Hepatic stellate cell (primary cell): ENCODE data around the gene SLC9A9.

Experiments used
- DNase-seq: peaks from one replicate; pipeline ENCODE4 v3.0.0; 2011; ENCODE audit warnings: low spot score

Gene SLC9A9

DNA sequence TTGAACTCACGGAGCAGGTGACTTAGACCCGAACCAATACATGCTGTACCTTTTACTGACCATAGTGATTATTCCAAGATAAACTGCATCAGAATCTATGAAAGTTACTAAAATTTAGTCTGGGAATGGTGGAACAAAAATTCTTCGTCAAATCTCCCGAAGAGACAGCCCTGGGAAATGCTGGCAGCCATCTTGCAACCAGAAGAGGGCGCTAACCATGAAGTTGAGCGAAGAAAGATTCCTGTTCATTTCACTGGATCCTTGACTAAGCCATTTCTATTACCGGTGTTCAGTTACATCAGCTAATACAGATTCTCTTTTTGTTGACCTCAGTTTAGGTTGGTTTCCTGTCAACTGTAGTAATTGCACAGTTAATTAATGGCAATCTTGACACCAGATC lies 199.6 kb downstream of the SLC9A9 start:
- DNase-seq: no peak

GRCh38 chr3:143648218-143648617 lies 200.1 kb downstream of the SLC9A9 start:
- no peak for DNase-seq

DNA sequence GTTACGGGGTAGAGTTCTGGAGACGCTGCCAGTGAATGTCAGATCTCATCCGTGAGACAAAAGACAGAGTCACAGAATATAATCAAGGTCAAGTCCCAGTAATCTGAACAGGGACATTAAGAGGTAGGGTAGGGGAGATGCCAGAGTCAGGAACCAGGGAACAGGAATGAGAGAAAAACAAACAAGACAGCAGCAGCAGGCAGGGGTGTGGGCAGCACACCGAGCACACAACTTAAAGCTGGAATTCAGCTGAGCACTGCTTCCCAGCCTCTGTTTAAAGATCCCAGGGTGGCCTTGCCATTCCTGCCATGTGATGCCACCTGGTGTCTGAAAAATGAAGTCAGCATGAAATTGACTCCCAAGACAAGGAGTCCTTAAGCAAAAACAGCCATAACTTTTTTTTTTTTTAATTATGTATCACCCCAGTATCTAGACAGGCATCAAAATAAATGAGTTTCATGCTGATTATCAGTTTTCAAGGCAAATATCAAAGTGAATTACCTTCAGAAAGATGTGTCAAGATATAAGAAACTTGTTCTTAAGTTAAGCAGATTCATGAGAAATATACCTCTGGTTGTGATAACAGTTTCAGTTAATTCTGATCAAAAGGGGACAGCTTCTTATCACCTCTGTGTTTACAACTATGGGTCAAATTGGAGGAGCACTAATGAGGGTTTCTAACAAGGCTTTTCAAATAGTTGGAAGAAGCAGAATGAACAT lies 203.7 kb downstream of the SLC9A9 start:
- DNase-seq: peak; percentile 52

DNA sequence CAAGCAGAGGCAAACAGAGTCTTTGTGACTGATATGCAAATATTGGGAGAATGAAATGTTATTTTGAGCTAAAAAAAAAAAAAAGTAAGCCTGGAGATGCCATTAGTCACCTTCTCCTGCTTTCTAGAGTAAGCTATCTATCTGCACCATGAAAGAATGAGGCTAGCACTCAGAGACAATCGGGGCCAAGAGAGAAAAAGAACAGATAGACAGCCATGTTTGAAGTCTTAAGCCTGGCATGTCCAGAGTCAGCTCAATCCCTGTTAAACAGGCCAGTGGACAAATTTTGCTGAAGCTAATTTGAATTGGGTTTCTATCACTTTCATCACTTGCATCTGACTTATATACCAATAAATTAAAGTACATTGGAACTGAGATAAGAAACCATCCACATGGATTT lies 204.4 kb downstream of the SLC9A9 start:
- DNase-seq: no peak

DNA sequence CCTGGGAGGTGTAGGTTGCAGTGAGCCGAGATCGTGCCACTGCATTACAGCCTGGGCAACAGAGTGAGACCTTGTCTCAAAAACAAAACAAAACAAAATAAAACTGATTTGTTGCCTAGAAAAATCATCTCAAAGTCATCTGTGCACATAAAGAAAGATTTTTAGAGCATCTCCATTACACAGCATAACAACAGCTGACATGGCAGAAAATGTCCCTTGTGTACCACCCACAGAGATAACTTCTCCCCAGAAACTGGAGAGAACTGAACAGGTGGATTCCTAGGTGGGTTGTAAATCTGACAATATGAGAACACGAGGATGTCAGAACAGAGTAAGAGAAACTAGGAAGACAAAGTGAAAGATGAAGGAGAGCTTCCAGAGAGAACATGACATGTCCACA lies 207.5 kb downstream of the SLC9A9 start:
- DNase-seq: no peak

DNA sequence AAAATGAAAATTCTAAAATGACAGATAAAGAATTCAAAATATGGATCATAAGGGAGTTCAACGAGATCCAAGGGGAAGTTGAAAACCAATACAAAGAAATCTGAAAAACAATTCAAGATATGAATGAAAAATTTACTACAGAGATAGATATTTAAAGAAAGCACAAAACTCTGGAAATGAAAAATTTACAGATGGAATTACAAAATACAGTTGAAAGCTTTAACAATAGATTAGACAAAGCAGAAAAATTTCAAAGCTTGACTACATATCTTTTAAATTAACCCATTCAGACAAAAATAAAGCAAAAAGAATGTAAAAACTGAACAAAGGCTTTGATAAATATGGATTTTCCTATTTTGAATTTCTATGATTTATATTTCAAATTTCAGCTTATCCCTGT lies 211.1 kb downstream of the SLC9A9 start:
- DNase-seq: no peak

- no peak for DNase-seq
Measured at GRCh38 chr3:143634991-143635390, 213.3 kb downstream of the SLC9A9 start.

DNA sequence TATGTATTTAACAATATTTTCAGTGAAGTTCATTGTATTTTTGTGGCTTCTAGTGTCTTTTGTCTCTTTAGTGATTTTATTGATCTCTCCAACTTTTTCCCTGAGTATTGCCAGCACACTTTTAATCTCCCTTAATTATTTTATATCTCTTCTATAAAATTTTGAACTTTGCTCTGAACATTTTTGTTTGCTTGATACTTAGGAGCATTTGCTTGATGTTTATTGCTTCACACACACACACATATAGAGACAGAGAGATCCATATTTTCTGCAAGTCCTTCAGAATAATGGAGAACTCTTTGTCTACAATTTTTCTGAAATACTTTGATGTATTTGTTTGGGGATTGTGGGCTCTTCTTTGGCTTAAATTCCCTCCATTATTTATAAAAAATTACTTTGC lies 213.8 kb downstream of the SLC9A9 start:
- DNase-seq: no peak

DNA sequence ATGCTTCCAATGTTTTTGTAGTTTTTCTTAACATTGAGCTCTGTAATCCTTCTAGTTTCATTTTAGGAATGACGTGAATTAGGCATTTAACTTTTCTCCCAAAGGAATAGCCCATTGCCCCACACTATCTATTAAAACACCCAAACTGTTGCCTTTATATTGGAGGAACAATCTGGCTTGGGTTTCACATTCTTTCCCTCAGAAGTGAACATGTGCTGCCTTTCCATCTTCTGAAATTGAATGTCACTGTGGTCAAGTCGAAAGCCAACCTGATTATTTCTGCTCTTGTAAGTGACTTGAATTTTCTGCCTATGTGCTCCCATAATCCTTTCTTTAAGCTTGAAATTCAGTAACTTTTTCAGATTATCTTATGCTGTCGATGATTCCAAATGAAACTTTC lies 214.5 kb downstream of the SLC9A9 start:
- DNase-seq: no peak

GRCh38 chr3:143629726-143630125 lies 218.5 kb downstream of the SLC9A9 start:
- no peak for DNase-seq

DNA sequence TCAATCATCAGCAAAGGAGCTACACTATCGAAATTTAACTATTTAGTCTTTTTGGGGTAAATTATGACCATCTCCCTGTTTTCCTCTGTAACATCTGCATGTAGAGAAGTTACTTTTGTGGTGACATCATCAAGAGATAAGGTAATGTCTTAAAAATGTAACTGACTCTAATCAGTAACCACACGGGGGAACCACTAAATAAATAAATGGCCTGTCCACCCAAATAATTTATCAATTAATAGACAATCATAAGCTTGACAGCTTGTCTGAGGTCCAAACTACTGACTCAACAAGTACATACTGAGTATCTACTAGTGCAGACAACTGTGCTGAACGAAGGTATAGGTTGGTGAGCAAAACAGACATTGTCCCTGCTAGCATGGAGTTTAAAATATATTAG lies 219.3 kb downstream of the SLC9A9 start:
- no peak for DNase-seq

DNA sequence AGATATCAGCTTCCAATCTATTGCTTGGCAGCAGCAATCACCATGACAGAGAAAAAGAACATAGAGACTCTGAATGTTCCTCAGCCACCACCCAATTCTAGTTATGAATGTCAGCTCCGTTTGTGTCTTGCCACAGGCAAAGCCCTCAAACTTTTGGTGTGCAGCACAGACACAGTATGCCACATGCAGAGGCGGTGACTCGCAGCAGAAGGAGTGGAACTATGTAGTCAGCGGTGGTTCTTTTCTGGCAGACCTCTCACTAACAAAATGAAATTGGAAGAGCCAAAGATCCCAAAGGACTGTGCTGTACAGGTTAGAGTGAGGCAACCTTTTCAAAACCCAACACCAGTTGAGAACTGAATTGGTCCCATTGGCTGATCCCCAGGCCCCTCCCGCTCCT lies 220.9 kb downstream of the SLC9A9 start:
- DNase-seq: no peak

- DNase-seq: no peak
Measured at GRCh38 chr3:143619231-143619630, 229.0 kb downstream of the SLC9A9 start.

GRCh38 chr3:143617050-143617449 lies 231.2 kb downstream of the SLC9A9 start:
- DNase-seq: no peak

- no peak for DNase-seq
Measured at GRCh38 chr3:143613226-143613625, 235.0 kb downstream of the SLC9A9 start.

DNA sequence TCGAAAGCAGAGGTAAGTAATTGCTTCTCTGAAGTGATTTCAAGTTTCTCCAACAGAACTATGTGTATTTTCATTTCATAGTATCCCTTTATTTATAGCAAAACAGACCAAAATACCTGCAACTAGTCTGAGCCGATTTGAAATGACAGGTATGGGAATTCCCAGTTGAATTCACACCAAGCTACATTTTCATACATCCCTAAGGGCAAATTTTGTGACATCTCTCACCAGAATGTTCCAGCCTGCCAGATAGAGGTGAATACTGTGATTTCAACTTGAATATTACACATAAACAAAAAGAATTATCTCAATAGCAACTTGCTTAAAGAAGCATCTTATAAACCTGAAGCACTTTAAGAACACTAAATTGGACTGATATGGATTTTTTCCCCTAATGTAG lies 235.7 kb downstream of the SLC9A9 start:
- DNase-seq: no peak

GRCh38 chr3:143608966-143609365 lies 239.3 kb downstream of the SLC9A9 start:
- DNase-seq: peak; percentile 19

GRCh38 chr3:143605233-143605950 lies 242.9 kb downstream of the SLC9A9 start:
- DNase-seq: no peak

DNA sequence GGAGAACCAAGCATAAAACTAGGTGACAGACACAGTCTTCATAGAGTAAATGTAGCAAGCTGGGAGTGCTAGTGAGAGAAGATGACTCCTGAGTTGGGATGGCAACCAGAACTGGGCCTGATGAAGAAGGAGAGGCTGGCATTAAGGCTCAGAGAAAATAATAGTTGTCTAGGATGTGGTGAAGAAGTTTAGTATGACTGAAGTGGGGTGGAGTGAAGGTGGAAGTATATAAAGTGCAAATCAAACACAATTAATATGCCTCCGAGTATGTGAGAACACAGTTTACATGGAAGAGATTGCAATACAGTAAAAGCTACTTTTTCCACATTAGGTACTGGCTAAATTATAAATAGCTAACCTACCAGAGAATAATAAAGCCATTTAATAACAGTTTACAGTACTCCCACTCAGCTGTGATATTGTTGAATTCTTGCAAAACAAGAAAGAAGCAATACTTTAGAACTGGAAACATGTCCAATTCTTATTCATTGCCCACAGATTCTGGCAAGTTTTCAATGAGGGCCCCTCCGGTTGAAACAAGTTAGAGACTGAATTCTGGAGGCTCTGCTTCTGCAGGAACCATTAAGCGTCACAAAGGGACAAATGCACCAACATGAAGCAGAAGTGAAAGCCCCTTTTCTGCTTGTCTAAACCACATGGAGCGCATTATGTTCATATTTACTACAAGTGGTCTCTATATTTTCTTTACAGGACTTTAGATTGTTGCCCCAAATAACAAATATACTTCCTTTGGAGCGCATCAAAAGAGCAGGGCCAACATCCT lies 243.7 kb downstream of the SLC9A9 start:
- no peak for DNase-seq

GRCh38 chr3:143603774-143604173 lies 244.5 kb downstream of the SLC9A9 start:
- no peak for DNase-seq

- DNase-seq: no peak
Measured at GRCh38 chr3:143601723-143602484, 246.4 kb downstream of the SLC9A9 start.
